OCI-LY7 (cell line): ENCODE measurements around the gene EI24. TPM values are rescaled to one million over a fixed set of nuclear protein-coding genes. Genes with fewer than 3 reads are reported as not detected.
A peak's percentile ranks its signal among the peaks of the same experiment; 100 is the strongest.

ENCODE experiments used
- Bru-seq: library from RNA; stranded (reverse); fragments of 400-500 nt; gene quantifications from one replicate; lab custom pipeline; 2021; lab: Mats Ljungman, UMichigan
- BruChase-seq, 2 experiments: library from RNA; stranded (reverse); fragments of 400-500 nt; gene quantifications; one replicate each; lab custom pipeline; 2021; lab: Mats Ljungman, UMichigan
- BruUV-seq: library from RNA; stranded (reverse); fragments of 400-500 nt; replicated peaks from 2 replicates; lab custom pipeline; 2021; lab: Mats Ljungman, UMichigan
- CTCF ChIA-PET: fragments of 300-600 bp; sonication (Branson Sonifier 250); formaldehyde crosslinking; loops from one replicate; lab custom pipeline; 2022; ENCODE audit warnings: antibody characterized with exemption; ENCODE audit not compliant: unreplicated experiment; lab: Charles Lee
- POLR2A ChIA-PET: fragments of 300-600 bp; sonication (Branson Sonifier 250); formaldehyde crosslinking; loops from one replicate; lab custom pipeline; 2022; ENCODE audit warnings: antibody characterized with exemption; lab: Charles Lee
- DNase-seq: peaks from one replicate; pipeline ENCODE4 v3.0.0-alpha.2; 2015; ENCODE audit warnings: low spot score
- H2AFZ ChIP-seq: fragments of 200-600 bp; sonication (generic), shearing (Covaris generic); 2 replicates; pipeline ENCODE4 v1.6.1; 2014; ENCODE audit warnings: mild to moderate bottlenecking, antibody characterized with exemption, low read length, moderate library complexity
- H3K27ac ChIP-seq: fragments of 200-600 bp; sonication (generic); 2 replicates; pipeline ENCODE4 v1.5.1; 2014; ENCODE audit warnings: mixed run types, low read depth, mild to moderate bottlenecking, moderate library complexity, low read length, inconsistent platforms; ENCODE audit not compliant: poor library complexity, severe bottlenecking
- H3K36me3 ChIP-seq: fragments of 200-600 bp; sonication (generic); 2 replicates; pipeline ENCODE4 v1.6.1; 2014; ENCODE audit warnings: mild to moderate bottlenecking, antibody characterized with exemption, low read length, moderate library complexity, mixed read lengths; ENCODE audit not compliant: insufficient read depth
- H3K4me1 ChIP-seq: fragments of 200-600 bp; sonication (generic); 2 replicates; pipeline ENCODE4 v1.5.1; 2014; ENCODE audit warnings: mild to moderate bottlenecking, low read length; ENCODE audit not compliant: insufficient read depth, poor library complexity, severe bottlenecking
- H3K4me2 ChIP-seq: fragments of 200-600 bp; sonication (generic); 2 replicates; pipeline ENCODE4 v1.6.1; 2014; ENCODE audit warnings: mild to moderate bottlenecking, low read length
- H3K4me3 ChIP-seq: fragments of 200-600 bp; sonication (generic); 2 replicates; pipeline ENCODE4 v1.5.1; 2014; ENCODE audit warnings: mild to moderate bottlenecking, low read depth, low read length; ENCODE audit not compliant: poor library complexity, severe bottlenecking
- H3K79me2 ChIP-seq: fragments of 200-600 bp; sonication (generic); 2 replicates; pipeline ENCODE4 v1.6.1; 2016; ENCODE audit warnings: low read depth, mild to moderate bottlenecking, low read length, moderate library complexity, mixed read lengths; ENCODE audit not compliant: insufficient read depth
- H3K9me2 ChIP-seq: fragments of 200-600 bp; sonication (generic); 2 replicates; pipeline ENCODE4 v1.6.1; 2016; ENCODE audit warnings: mild to moderate bottlenecking, low read length, mixed read lengths; ENCODE audit not compliant: insufficient read depth
- H3K9me3 ChIP-seq: fragments of 200-600 bp; sonication (generic); 2 replicates; pipeline ENCODE4 v1.6.1; 2014; ENCODE audit warnings: mild to moderate bottlenecking, mixed run types, low read length, mixed read lengths
- H4K20me1 ChIP-seq: fragments of 200-600 bp; sonication (generic); 2 replicates; pipeline ENCODE4 v1.6.1; 2014; ENCODE audit warnings: mild to moderate bottlenecking, antibody characterized with exemption, low read length, moderate library complexity, mixed read lengths; ENCODE audit not compliant: insufficient read depth
- CTCF ChIP-seq: fragments of 200-600 bp; sonication (generic); conservative IDR thresholded peaks from 2 replicates; pipeline ENCODE4 v1.5.1; 2014; ENCODE audit warnings: mild to moderate bottlenecking, antibody characterized with exemption, low read length, moderate library complexity, mixed read lengths
- EZH2phosphoT487 ChIP-seq: fragments of 200-600 bp; sonication (generic); IDR thresholded peaks from 2 replicates; pipeline ENCODE4 v1.6.1; 2018; ENCODE audit warnings: low read depth, borderline replicate concordance, mild to moderate bottlenecking, mixed run types, antibody characterized with exemption, low read length, moderate library complexity, mixed read lengths
- intact Hi-C: fragments of 100-400 bp; cut with micrococcal nuclease; formaldehyde crosslinking; loops from one replicate; pipeline ENCODE4 v1.10.0; 2022; ENCODE audit not compliant: unreplicated experiment
- long read RNA-seq: library from polyadenylated mRNA; stranded (forward); transcript quantifications from one replicate; pipeline ENCODE4 v2.0.0, GENCODE V29; 2022
- total RNA-seq, 2 experiments: library from RNA; depleted of rRNA in 1 of 2; stranded (reverse); fragments of >200 nt in 1 of 2; shearing (Covaris generic) in 1 of 2; gene quantifications; 2 replicates each; pipeline ENCODE4 v1.2.3, GENCODE V29; 2014 to 2022

The EI24 gene
- total RNA-seq (2014; rRNA removed; shearing (Covaris generic)) (66.8 and 77.4 TPM in 2 replicates), total RNA-seq (2022) (73.6 and 77.2 TPM in 2 replicates), Bru-seq, nascent RNA (percentile 74 among the genes with signal in this experiment), BruChase-seq, experiment 1, labeled RNA remaining after a 6-hour chase (percentile 95 among the genes with signal in this experiment), BruChase-seq, experiment 2, labeled RNA remaining after a 2-hour chase (percentile 89 among the genes with signal in this experiment)
- long read RNA-seq, transcript EI24-201 (11 exons, 2,455 nt): major isoform, 172 of 229 reads
- long read RNA-seq, transcript EI24-204 (10 exons, 1,625 nt): minor isoform, 5 of 229 reads
- long read RNA-seq, partial matches to known transcripts: 11 of 229 reads
- long read RNA-seq, other reads (novel, unspliced or antisense): 34 of 229 reads

GRCh38 chr11:125568970-125569914, at the start of gene EI24:
TSS of gene EI24 (plus strand) at chr11:125569477. CDS start at chr11:125572528, 3,051 bp downstream.
- BruUV-seq: no TSS peak
- Histone ChIP-seq H3K9me3 (no peaks in the 10 kb centered on the region), H4K20me1 (peaks cover 4% of the 10 kb centered on the region; the same call in 1 of the 2 replicates), H3K27ac (peak within 1 kb of the TSS; percentile 55), H3K4me2 (peak within 1 kb of the TSS; percentile 85), H2AFZ (peak within 1 kb of the TSS; percentile 94), H3K36me3 (peaks cover 21% of the 10 kb centered on the region), H3K9me2 (no peaks in the 10 kb centered on the region), H3K4me1 (peaks cover 20% of the 10 kb centered on the region), H3K4me3 (peak within 1 kb of the TSS; percentile 98), H3K79me2 (peaks cover 21% of the 10 kb centered on the region)
- peak; percentile 64 for TF ChIP-seq CTCF
- no peak for TF ChIP-seq EZH2phosphoT487
- ChIA-PET POLR2A (interaction anchor here (0.5 to 1.9 kb wide), 18 partner anchors 9 to 318 kb away, joined by 3 to 13 read pairs (median 4); partner anchors contain the start of genes HYLS1 and STT3A), CTCF (interaction anchor here (0.6 to 1.1 kb wide), 3 partner anchors 20 to 23 kb away, joined by 3 to 4 read pairs (median 3); partner anchors contain the start of gene STT3A)
- DNase-seq: peak; percentile 93
- intact Hi-C loops: loop anchor here (1.0 to 5.0 kb wide), 4 partner anchors 23 to 318 kb away; partner anchors contain the start of genes HYLS1 and STT3A

DNA sequence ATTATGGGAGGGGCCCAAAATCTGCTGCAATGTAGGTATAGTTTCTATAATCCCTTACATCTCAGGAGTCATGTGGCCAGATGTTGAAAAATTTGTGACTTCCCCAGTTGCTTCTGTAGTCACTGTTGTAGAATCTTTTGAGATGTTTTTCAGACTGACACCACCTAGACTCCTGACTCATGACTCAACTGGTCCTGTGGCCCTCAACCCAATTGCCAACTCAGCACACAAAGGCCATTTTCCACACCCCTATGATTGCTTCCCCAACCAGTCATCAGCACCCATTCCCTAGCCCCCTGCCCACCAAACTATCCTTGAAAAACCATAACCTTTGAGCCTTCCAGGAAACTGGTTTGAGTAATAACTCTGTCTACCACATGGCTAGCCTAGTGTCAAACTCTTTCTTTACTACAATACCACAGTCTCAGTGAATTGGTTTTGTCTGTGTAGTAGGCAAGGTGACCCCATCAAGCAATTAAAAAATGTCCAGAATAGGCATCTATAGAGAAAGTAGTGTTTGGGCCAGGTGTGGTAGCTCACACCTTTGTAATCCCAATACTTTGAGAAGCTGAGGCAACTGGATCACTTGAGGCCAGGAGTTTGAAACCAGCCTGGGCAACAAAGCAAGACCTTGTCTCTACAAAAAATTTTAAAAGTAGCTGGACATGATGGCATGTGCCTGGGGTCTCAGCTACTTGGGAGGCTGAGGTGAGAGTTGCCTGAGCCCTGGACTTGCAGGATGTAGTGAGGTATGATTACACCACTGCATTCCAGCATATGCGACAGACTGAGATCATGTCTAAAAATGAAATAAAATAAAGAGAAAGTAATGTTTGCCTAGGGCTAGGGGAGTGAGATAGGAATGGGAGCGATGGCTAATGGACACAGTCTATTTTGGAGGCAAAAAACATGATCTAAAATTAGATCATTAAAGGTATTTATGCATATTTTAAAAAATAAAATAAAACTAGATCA, 49.1 kb upstream of the EI24 start:
- BruUV-seq: no TSS peak
- Histone ChIP-seq H3K4me3 (no peak overlapping the region), H3K9me3 (no peaks in the 10 kb centered on the region), H3K4me2 (no peak overlapping the region), H3K79me2 (no peaks in the 10 kb centered on the region), H3K27ac (no peak overlapping the region), H2AFZ (no peak overlapping the region), H3K4me1 (no peaks in the 10 kb centered on the region), H4K20me1 (no peaks in the 10 kb centered on the region), H3K36me3 (no peaks in the 10 kb centered on the region), H3K9me2 (no peaks in the 10 kb centered on the region)
- no peak for TF ChIP-seq EZH2phosphoT487
- TF ChIP-seq CTCF: no peak
- ChIA-PET POLR2A (no interaction called here), CTCF (no interaction called here)
- DNase-seq: no peak
- intact Hi-C loops: no loop called here
